COLO668 (cell line): ENCODE measurements around the gene IFT81.

ENCODE experiments used
- DNase-seq: peaks from one replicate; lab custom pipeline; 2025; ENCODE audit not compliant: unreplicated experiment; lab: John Stamatoyannopoulos, UW

Gene IFT81

DNA sequence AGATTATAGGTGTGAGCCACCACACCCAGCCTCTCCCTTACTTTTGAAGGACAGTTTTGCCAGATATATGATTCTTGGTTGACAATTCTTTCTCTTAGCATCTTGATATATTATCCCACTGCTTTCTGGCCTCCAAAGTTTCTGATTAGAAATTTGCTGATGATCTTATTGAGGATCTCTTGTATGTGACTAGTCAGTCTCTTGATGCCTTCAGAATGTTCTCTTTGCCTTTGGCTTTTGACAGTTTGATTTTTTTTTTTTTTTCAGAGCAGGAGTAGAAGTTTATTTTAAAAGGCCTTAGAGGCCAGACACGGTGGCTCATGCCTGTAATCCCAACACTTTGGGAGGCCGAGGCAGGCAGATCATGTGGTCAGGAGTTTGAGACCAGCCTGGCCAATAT is 32.6 kb downstream of the IFT81 start:
- DNase-seq = no peak

DNA sequence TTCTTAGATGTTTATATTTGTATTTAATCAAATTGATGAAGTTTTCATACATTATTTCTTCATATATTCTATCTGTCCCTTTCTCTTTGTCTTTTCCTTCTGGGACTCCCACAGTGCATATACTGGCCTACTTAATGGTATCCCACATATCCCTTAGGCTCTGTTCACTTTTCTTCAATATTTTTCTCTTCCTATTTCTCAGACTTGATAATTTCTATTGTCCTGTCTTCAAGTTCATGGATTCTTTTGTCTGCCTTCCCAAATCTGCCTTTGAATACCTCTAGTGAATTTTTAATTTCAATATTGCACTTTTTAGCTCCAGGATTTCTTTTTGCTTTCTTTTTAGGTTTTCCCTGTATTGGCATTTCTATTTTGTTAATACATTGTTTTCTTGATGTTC is 33.4 kb downstream of the IFT81 start:
- DNase-seq = no peak

DNA sequence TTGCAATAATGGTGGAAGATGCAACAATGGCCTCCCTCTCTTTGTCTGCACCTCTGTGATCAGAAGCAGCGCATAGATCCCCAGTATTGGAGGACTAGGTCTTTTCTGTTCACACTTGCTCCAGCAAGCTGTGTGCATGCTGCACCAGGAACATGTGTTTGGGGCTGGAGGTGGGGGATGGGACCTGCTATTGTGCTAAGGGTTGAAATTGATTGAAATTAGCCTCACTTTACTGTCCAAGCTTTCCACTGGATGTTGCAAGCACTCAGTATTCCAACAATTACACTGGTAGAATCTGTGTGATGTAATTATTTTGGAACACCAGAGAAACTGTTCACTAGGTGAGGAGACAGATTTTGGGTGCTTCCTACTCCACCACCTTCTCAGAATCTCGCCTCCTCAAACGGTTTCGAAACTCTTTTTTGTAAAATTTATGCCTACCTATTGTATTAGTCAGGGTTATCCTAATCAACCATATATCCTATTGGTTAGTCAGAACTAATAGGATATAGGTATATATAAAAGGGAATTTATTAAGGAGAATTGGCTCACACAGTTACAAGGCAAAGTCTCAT is 35.6 kb downstream of the IFT81 start:
- DNase-seq = no peak

DNA sequence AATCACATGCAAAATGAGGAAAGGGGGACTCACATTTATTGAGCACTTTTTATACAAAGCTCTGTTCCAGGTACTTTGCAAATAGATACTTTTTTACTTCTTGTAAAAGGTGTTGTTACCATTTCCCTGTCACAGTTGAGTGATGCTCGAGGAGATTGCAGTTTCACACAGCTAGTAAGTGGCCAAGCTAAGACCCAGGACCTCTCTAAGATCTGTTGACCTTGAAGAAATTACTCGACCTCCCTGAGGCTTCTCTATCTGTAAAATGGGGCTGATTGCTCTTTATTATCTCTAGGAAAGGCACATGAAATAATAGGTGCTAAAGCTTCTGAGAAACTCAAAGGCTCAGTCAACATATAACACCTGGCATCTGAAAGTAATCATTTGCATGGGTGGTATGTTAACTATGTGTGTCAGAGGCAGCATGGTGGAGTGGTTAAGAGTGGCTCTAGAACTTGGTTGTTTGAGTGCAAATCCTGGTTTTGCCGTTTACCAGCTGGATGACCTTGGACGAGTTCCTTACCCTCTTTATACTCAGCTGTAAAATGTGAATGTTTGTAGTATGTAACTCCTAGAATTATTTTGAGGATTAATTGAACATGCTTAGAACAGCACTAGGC is 41.5 kb downstream of the IFT81 start:
- DNase-seq = no peak

DNA sequence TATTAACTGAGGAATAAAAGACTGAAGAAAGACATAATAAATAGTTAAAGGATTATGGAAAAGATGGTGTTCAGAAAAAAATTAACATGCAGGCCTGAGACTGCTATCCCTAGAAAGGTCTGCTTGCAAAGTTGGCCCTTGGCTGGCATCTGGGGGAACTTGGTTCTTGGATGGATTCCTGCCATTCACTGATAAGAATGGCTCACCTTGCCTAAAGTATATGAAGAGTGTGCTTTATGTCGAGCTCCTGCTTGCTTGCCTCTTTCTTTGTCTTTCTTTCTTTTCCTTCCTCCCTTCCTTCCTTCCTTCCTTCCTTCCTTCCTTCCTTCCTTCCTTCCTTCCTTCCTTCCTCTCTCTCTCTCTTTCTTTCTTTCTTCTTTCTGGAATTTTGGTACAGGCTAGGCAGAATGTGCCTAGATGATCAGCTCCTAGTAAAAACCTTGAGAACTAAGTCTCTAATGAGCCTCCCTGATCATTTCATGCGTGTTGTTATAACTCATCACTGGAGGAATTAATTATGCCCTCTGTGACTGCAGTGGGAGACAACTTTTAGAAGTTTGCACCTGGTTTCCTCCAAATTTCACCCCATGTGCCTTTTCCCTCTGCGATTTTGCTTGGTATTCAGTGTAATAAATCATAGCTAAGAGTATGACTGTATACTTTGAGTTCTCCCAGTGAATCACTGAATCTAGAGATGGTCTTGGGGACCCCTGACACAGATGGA is 44.7 kb downstream of the IFT81 start:
- DNase-seq = no peak

DNA sequence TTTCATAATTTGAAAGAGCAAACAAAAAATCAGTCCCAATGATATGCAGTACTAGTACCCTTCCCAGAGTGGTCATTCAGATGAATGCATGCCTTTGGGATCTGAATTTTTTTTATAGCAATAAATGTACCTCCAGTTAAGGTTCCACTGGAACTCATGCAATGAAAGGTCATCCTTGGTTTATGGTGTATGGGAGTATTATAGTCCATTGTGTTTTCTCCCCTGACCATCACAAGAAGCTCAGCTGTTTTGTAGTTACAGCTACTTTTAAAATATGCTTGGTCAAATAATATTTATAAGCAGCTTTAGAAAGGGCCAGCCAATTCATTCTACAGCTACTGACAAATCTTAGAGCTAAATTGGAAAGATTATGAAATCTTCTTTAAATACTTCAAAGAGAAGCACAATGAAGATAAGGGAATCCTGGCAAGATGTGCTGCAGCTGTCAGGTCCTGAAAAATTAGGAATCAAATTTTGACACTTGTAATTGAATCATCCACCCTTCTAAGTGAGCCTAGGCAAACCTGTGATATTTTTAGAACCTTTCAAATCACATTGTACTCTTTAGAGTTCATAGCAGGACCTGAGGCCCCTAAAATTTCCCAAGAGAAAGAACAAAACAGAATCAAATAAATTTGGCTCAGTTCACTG is 46.5 kb downstream of the IFT81 start:
- no peak for DNase-seq

DNA sequence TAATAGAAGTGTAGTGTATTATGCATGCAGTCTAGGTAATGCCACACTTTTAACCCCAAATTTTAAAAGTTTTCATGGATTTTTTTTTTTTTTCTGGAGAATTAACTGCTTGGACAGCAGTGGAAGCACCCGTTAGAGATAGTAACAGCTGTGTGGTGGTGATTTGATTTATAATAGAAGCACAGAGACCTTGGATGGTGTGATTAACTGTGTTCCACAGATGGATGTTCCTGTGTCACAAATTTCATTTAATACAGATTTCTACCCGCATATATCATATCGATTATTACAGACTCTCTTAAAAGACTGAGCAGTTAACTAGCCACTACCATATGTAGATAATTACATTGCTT is 47.0 kb downstream of the IFT81 start:
- no peak for DNase-seq

DNA sequence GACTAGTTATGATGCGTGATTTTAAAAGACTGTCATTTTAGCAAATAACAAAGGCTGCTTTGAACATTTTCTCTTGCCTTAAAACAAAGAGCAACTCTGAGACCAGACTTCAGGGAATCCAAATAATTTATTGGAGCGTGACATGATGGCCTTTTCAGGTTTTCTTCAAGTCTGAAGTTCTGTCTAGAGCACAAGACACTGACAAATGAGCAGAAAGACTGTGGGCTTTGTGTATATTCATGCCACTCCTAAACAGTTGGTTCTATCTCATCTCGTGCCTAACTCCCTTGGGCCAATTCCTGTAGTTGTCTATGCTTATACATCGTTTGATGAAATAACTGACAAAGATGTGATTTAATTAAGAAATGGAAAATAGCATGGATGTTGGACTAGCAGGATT is 47.5 kb downstream of the IFT81 start:
- DNase-seq = no peak

DNA sequence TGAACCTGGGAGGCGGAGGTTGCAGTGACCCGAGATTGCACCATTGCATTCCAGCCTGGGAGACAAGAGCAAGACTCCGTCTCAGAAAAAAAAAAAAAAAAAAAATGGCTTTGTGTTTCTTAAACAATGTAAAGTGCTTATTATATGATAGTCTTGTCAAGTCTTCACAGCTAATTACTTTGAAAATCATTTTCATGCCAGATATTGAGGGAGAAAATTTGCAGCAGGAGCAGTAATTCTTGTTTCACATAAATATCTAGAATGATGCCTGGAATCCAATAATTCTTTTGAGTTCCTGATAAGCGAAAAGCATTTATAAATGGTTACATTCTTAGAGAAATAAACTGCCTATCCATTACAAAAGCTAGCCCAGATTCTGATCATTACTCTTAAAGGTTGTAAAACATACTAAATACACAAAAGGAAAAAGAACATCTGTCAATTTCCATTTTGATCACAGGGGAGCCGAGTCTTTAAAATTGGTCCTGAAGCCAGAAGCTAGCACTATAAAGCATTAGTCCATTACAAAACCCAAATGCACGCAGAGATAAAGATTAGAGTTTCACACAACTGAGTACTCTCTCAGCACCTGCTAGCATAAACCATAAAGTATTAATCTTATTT is 50.3 kb downstream of the IFT81 start:
- DNase-seq = no peak

DNA sequence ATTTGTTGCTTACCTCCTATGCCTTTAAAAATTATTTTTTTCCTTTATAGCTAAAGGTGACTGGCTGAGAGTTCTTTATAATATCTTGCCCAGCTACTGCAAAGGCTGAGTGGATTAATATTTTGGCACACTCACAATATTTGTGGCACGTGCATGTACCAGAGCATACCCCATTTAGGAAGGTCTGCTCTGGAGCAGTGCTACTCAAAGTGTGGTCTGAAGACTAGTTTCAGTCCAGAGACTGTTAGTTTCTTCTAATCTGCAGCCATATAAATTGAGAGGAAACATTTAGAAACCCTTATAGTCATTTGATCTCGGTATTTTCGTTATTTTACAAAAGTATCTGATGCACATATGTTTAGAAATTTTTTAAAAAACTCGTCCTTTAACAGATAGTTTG is 51.0 kb downstream of the IFT81 start:
- no peak for DNase-seq

DNA sequence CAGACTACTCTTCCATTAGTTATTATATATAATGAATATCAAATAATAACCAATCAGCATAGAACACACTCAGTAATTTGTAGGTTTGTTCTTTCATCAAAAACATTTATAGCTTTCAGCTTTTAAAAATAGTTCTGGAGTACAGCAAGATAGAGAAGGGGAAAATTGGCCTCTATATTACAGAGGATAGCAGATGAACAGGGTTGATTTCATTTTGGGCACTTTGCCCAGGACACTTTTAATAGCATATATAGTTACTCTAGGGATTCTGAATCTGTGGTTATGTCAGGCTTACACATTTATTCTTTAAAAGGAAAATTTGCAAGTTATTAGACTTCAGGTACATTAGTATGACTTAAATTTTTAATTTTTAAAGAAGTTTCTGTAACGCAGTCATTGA is 52.6 kb downstream of the IFT81 start:
- DNase-seq = no peak

DNA sequence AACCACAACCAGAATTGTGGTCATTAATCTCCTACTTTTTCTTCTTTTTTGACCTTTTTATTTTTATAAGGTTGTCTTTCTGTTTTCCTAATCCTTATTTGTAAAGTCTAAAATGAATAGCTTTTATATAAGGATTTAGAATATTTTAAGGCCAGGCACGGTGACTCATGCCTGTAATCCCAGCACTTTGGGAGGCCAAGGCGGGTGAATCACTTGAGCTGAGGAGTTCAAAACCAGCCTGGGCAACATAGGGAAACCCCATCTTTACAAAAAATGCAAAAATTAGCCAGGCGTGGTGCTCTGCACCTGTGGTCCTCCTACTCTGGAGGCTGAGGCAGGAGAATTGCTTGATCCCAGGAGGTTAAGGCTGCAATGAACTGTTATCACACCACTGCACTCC is 55.1 kb downstream of the IFT81 start:
- no peak for DNase-seq

DNA sequence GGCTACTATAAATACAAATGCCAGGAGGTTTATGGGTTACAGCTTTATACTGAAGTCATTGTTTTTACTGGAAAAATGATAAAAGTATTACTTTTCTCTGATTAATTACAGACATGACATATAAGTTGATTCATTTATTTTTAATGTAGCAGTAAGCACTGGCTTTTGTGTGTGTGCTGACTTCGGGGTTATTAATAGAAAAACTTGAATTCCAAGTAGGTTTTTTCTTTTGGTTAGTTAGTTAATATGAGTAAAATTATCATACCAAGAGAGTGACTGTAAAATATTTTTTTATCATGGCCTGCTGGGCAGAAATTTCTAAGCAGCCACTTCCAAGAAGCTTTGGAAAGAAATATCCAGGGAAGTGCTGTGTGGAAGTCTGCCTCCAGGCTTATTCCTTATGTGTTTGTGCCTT is 56.4 kb downstream of the IFT81 start:
- DNase-seq = no peak

DNA sequence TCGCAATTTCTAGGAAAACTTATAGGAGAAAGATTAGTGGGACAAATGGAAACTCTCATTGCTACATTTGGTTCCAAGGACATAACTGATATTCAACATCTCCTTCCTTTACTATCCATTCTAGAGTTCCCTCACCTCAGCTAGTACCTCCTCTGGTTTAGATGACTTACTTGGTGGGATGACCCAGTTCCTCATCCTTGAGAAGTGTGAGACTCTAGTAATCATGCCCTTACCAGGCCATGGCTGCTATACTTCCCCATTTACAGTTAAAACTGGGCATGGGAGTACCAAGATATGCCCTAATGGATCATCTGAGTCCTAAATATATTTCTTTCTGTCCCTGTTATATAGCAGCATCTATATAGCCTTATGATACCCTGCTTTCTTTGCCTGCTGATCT is 58.1 kb downstream of the IFT81 start:
- no peak for DNase-seq

DNA sequence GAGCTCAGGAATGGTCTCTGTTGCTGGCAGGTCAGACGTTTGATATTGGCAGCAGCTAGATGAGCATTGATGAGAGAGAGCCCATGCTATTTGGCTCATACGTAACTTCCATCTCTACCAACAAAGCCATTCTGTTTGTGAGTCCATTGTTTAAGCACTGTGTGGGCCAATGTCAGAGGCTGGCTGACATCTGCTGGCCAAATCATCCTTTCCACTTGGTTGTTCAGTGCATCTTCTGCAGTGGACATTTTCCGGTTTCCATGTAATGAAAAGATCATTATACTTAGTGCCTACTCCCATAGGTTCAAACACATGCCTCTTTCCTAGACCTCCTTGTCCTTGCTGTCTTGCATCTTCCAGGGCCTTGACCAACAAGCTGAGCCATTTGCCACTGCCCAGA is 59.2 kb downstream of the IFT81 start:
- no peak for DNase-seq

DNA sequence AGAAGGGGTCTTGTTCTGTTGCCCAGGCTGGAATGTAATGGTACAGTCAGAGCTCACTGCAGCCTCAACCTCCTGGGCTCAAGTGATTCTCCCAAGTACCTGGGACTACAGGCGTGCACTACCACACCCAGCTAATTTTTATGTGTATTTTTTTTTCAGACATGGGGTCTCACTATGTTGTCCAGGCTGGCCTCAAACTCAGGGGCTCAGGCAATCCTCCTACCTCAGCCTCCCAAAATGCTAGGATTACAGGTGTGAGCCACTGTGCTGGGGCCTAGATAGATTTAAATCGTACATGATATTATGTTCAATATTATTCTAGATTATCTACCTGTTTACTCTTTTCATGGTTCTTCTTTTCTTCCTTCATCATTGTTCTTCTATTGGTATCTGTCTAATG is 61.5 kb downstream of the IFT81 start:
- no peak for DNase-seq

DNA sequence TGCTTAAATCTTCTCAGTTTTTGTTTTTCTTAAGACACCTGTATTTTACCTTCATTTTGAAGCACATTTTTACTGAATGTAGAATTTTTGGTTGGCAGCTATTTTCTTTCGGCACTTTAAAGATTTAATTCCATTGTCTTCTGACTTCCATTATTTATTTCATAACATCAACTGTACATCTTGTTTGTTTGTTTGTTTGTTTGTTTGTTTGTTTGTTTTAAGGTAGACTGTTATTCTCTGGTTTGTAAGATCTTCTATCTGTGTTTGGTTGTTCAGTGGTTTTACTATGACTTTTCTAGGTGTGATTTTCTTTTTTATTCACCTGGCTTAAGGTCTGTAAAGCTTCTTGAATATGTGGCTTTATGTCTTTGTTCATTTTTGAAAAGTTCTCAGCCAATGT is 61.9 kb downstream of the IFT81 start:
- no peak for DNase-seq

DNA sequence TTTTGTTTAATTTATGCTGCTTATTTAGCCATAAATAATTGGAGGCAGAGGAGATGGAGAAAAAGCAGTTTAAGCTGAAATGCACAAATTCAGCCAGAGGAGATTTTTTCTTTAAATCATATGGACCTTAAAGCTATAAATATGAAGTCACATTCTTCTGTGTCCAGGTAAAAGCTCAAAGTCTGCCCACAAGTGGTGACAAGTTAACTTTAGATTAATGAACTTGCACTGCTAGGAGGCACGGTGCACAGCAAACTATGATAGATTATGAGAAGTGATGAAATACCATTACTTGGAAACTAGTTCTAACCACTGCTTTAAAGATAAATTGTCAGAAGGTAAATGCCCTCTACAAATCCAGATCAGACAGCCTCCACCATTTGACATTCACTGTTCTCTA is 69.0 kb downstream of the IFT81 start:
- DNase-seq = no peak

DNA sequence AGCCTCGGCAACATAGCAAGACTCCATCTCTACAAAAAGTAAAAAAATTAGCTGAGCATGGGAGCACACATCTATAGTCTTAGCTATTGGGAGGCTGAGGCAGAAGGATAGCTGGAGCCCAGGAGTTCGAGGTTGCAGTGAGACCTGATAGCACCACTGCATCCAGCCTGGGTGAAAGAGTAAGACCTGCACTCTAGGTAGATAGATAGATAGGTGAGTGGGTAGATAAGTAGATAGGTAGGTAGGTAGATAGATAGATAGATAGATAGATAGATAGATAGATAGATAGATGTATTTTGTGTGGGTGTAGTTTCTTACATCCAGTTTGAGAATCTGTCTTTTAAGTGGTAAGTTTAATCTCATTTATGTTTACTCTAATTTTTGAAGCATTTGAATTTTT is 72.8 kb downstream of the IFT81 start:
- DNase-seq = no peak

DNA sequence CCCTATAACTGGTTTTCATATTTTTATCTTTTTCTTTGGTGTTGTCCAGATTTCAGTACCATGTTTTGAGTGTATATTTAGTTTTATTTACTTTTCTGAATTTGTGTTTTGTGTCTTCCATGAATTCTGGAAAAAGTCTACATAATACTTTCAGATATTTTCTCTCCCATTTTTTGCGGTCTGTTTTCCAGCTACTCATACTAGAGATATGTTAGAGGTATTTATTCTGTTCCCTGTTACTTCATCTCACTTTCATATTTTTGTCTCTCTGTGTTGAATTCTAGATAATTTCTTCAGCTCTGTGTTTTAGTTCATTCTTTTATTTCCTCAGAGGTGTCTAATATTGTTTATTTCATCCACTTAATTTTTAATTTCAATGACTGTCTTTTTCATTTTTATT is 74.2 kb downstream of the IFT81 start:
- DNase-seq = no peak

DNA sequence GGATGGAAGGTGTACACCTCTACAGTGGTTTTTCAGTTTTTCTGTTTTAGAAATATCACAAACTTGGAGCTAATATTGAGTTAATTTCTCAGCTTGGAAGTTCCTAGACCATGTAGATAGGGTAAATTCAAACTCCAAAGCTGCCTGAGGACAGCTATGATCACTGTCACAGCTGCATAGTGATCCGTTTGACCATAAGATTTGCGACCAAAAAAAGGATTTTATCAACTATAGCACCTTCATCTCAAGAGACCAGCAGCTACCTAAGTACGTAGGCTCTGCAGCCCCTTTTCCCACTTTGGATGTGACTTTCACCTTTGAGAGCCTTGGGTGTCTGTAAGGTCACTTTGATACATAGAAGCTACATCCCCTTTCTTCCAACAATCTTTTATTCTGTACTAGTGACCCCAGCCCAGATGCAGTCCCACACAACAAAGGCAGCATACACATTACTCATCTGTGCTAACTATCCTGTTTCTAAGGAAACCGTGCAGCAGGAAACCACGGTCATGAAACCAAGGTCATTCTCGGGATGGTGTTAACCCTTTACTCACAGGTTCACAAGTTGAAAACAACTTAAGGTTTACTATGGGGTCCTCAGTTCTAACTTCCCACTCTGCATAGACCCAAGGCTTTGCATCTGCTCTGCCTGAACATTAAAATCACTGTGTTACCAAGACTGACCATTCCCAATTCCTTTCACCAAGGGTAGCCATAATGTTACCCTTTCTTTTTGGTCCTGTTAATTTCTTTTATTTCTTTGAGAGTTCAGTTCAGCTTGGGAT is 75.4 kb downstream of the IFT81 start:
- no peak for DNase-seq
